Stomach (tissue), 4 donors: ENCODE measurements around the gene GNPTAB.

Experiments
- POLR2A ChIP-seq, 4 donors: fragments of 450-650 bp; IDR thresholded peaks; one replicate each; pipeline ENCODE4 v1.6.1; 2016; ENCODE audit warnings: antibody characterized with exemption in 4 of 4, control low read depth in 2 of 4, mild to moderate bottlenecking in 1 of 4, moderate library complexity in 1 of 4
- TF ChIP-seq, protein P1 (sequence below), 7 experiments: fragments of 450-650 bp in 4 of 7; fragments of 200-600 bp in 3 of 7; sonication (generic) in 3 of 7; IDR thresholded peaks; one replicate each; pipeline ENCODE4 v1.5.1; 2016 to 2019; ENCODE audit warnings: antibody characterized with exemption in 7 of 7, control low read depth in 2 of 7, mild to moderate bottlenecking in 1 of 7

DNA sequence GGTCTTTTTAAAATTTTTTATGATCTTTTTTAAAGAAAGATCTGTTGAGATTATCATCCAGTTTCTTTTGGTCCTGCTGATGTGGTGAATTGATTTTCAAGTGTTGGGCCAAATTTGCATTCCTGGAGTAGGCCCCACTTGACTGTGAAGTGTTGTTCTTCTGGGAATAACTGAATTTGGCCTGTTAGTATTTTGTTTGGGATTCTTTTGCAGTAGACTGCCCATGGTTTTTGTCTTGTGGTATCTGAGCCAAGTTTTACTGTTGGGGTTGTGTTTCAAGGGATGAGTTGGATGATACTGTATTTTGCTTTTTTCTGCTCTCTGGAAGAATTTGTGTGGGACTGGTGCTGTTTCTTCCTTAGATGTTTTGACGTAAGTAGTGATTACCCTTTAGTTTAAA lies 87.5 kb downstream of the GNPTAB start:
- no peak for TF ChIP-seq POLR2A (IDR thresholded peaks at IDR 0.05)
- TF ChIP-seq, protein P1, sequence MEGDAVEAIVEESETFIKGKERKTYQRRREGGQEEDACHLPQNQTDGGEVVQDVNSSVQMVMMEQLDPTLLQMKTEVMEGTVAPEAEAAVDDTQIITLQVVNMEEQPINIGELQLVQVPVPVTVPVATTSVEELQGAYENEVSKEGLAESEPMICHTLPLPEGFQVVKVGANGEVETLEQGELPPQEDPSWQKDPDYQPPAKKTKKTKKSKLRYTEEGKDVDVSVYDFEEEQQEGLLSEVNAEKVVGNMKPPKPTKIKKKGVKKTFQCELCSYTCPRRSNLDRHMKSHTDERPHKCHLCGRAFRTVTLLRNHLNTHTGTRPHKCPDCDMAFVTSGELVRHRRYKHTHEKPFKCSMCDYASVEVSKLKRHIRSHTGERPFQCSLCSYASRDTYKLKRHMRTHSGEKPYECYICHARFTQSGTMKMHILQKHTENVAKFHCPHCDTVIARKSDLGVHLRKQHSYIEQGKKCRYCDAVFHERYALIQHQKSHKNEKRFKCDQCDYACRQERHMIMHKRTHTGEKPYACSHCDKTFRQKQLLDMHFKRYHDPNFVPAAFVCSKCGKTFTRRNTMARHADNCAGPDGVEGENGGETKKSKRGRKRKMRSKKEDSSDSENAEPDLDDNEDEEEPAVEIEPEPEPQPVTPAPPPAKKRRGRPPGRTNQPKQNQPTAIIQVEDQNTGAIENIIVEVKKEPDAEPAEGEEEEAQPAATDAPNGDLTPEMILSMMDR (IDR thresholded peaks at IDR 0.05): no peak
